Fibroblast of villous mesenchyme (primary cell): ENCODE measurements around the gene RASSF5. TPM values are rescaled to one million over a fixed set of nuclear protein-coding genes. Genes with fewer than 3 reads are reported as not detected.

ENCODE experiments used
- DNase-seq: peaks from one replicate; pipeline ENCODE4 v3.0.0-alpha.2; 2010; ENCODE audit warnings: low read depth
- H3K4me3 ChIP-seq: 2 replicates; pipeline ENCODE4 v1.5.1; 2011; ENCODE audit warnings: low read depth, mild to moderate bottlenecking, low read length
- CTCF ChIP-seq: IDR thresholded peaks from 2 replicates; pipeline ENCODE4 v1.5.1; 2012; ENCODE audit warnings: low read depth, mild to moderate bottlenecking, low read length; ENCODE audit not compliant: insufficient read depth
- total RNA-seq: library from RNA; depleted of rRNA; stranded (reverse); fragments of >200 nt; gene quantifications from 2 replicates; pipeline ENCODE4 v1.2.3, GENCODE V29; 2012

The RASSF5 gene
- total RNA-seq, 1 donor = 0.86 TPM

DNA sequence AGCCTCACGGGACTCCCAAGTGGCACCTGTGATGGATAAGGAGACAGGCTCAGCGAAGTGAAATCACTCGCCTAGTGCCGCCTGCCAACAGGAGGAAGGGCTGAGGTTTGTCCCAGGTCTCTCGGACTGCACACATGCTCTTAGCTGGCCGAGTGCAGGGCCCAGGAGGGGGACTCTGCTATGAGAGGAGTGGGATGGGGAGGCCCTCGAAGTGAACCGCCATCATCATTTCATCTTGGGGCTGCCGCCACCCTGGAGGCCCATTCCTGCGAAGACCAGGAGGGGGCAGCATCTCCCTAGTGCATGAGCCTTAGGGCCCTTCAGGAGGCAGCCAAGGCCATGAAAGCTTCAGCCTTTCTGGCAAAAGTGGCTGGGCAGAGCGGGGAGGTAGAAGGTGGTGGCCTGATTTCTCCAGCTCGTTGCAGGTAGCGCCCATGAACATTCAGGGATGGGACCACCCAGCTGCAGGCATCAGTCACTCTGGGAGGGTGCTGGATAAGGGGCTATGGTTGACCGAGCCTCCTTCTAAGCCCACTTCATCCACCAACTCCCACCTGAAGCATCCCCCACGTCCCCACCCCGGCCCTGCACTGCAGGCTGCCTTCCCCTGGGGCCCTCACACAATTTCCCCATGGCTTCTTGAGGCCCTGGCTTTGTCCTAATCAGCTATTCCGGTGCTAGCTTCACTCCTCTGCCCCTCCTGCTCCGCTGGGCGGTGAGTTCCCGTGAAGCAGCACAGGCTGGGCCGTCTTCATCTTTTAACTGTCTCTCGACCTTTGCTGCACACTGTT, 17.2 kb upstream of the RASSF5 start:
- DNase-seq = peak; percentile 74
- H3K4me3 ChIP-seq = no peak overlapping the region
- TF ChIP-seq CTCF = peak; percentile 98

- H3K4me3 ChIP-seq = no peak overlapping the region
- no peak for TF ChIP-seq CTCF
- DNase-seq = peak; percentile 62
These were observed 16.4 kb upstream of the RASSF5 start for GRCh38 chr1:206490771-206491405.

GRCh38 chr1:206491616-206492015, 15.7 kb upstream of the RASSF5 start:
- DNase-seq = no peak
- TF ChIP-seq CTCF = no peak
- no peak overlapping the region for H3K4me3 ChIP-seq

- no peak for DNase-seq
- H3K4me3 ChIP-seq = no peak overlapping the region
- no peak for TF ChIP-seq CTCF
These were observed 14.7 kb upstream of the RASSF5 start for GRCh38 chr1:206492589-206492988.

- no peak for DNase-seq
- no peak for TF ChIP-seq CTCF
- no peak overlapping the region for H3K4me3 ChIP-seq
These were observed 14.1 kb upstream of the RASSF5 start for GRCh38 chr1:206493279-206493678.

- DNase-seq = no peak
- no peak for TF ChIP-seq CTCF
- H3K4me3 ChIP-seq = no peak overlapping the region
These were observed 12.3 kb upstream of the RASSF5 start for GRCh38 chr1:206495011-206495461.
